SK-N-SH treated with all-trans-retinoic acid at 6 μM for 48 hours (cell line): Measurements from ENCODE around the gene CTDSP2.

Experiments
- ARNTL ChIP-seq: fragments of 450-650 bp; formaldehyde crosslinking; IDR thresholded peaks from 2 replicates; pipeline ENCODE4 v1.5.0; 2020; ENCODE audit warnings: low read depth, mild to moderate bottlenecking, moderate library complexity, borderline replicate concordance
- CSDC2 ChIP-seq: fragments of 250-450 bp; sonication (Bioruptor Pico); IDR thresholded peaks from 2 replicates; pipeline ENCODE4 v1.5.0; 2020; ENCODE audit warnings: mild to moderate bottlenecking, moderate library complexity
- CSRNP3 ChIP-seq: fragments of 250-450 bp; sonication (Bioruptor Pico); IDR thresholded peaks from 2 replicates; pipeline ENCODE4 v1.5.1; 2021; ENCODE audit warnings: mild to moderate bottlenecking, moderate library complexity
- GLIS3 ChIP-seq: fragments of 250-450 bp; sonication (Bioruptor Pico); IDR thresholded peaks from 2 replicates; pipeline ENCODE4 v1.5.0; 2020; ENCODE audit warnings: mild to moderate bottlenecking, moderate library complexity
- ISL1 ChIP-seq: fragments of 250-450 bp; sonication (Bioruptor Pico); IDR thresholded peaks from 2 replicates; pipeline ENCODE4 v2.1.2; 2022; ENCODE audit warnings: mild to moderate bottlenecking, moderate library complexity
- OSR1 ChIP-seq: fragments of 250-450 bp; sonication (Bioruptor Pico); IDR thresholded peaks from 2 replicates; pipeline ENCODE4 v1.8.0; 2022; ENCODE audit warnings: moderate library complexity, mild to moderate bottlenecking, inconsistent platforms
- PATZ1 ChIP-seq: fragments of 250-450 bp; sonication (Bioruptor Pico); IDR thresholded peaks from 2 replicates; pipeline ENCODE4 v1.8.0; 2020; ENCODE audit warnings: mild to moderate bottlenecking, moderate library complexity, borderline replicate concordance
- PPARA ChIP-seq: fragments of 250-450 bp; sonication (Bioruptor Pico); IDR thresholded peaks from 2 replicates; pipeline ENCODE4 v1.5.0; 2020; ENCODE audit warnings: mild to moderate bottlenecking, borderline replicate concordance
- RARB ChIP-seq: fragments of 250-450 bp; sonication (Bioruptor Pico); IDR thresholded peaks from 2 replicates; pipeline ENCODE4 v1.8.0; 2021; ENCODE audit warnings: mild to moderate bottlenecking, moderate library complexity
- SNAI2 ChIP-seq: fragments of 250-450 bp; sonication (Bioruptor Pico); IDR thresholded peaks from 2 replicates; pipeline ENCODE4 v1.5.0; 2020; ENCODE audit warnings: mild to moderate bottlenecking, moderate library complexity
- ZC3H10 ChIP-seq: fragments of 250-450 bp; sonication (Bioruptor Pico); IDR thresholded peaks from 2 replicates; pipeline ENCODE4 v1.5.1; 2021; ENCODE audit warnings: mild to moderate bottlenecking, moderate library complexity
- ZNF70 ChIP-seq: fragments of 450-650 bp; formaldehyde crosslinking; IDR thresholded peaks from 2 replicates; pipeline ENCODE4 v1.5.0; 2020; ENCODE audit warnings: mild to moderate bottlenecking, moderate library complexity
- ZNF8 ChIP-seq: fragments of 450-650 bp; formaldehyde crosslinking; IDR thresholded peaks from 2 replicates; pipeline ENCODE4 v1.5.0; 2020; ENCODE audit warnings: mild to moderate bottlenecking, moderate library complexity
- TF ChIP-seq, protein P1 (sequence below): fragments of 250-450 bp; sonication (Bioruptor Pico); IDR thresholded peaks from 2 replicates; pipeline ENCODE4 v1.8.0; 2021; ENCODE audit warnings: low read depth, mild to moderate bottlenecking, moderate library complexity, borderline replicate concordance

DNA sequence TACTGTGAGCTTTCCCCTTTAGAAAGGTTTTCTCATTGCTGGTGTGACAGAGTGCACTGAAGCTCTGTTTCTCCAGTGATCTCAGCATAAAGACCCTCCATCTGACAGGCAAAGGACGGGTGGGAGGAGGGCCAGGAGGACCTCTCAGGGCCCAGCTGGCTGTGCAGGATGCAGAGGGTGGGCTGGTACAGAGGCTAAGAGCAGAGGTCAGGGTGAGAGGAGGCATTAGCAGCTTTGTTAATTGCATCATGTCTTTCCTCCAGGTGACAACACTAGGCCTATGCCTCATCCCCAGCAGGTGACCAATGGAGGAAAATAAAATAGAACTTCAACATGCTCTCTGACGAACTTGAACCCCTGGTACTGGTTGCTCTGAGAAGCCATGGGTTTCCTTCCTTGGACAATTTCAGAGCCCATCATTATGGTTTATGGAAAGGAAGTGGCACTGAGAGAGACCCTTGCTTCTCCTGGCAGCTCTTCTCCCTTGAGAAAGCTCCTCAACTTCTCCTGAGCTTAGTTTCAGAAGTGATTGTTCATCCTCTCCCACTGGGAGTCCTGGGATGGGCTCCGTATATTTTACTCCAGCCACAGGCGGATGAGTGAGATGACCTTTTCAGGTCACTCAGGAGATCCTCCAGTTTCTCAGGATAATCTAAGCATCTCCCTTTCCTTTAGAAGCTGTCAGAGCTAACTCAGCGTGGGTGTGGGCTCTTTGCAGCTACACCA lies 49.0 kb upstream of the CTDSP2 start:
- TF ChIP-seq ISL1 (CRISPR knock-in tag), result no peak
- TF ChIP-seq RARB, result no peak
- TF ChIP-seq PPARA (CRISPR knock-in tag), result no peak
- TF ChIP-seq PATZ1 (CRISPR knock-in tag), result no peak
- no peak for TF ChIP-seq ZNF8 (CRISPR knock-in tag)
- TF ChIP-seq GLIS3 (CRISPR knock-in tag), result no peak
- TF ChIP-seq CSDC2, result no peak
- no peak for TF ChIP-seq OSR1 (CRISPR knock-in tag)
- TF ChIP-seq ZNF70 (CRISPR knock-in tag), result no peak
- no peak for TF ChIP-seq SNAI2
- TF ChIP-seq, protein P1, sequence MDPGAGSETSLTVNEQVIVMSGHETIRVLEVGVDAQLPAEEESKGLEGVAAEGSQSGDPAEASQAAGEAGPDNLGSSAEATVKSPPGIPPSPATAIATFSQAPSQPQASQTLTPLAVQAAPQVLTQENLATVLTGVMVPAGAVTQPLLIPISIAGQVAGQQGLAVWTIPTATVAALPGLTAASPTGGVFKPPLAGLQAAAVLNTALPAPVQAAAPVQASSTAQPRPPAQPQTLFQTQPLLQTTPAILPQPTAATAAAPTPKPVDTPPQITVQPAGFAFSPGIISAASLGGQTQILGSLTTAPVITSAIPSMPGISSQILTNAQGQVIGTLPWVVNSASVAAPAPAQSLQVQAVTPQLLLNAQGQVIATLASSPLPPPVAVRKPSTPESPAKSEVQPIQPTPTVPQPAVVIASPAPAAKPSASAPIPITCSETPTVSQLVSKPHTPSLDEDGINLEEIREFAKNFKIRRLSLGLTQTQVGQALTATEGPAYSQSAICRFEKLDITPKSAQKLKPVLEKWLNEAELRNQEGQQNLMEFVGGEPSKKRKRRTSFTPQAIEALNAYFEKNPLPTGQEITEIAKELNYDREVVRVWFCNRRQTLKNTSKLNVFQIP (CRISPR knock-in tag), result no peak
- no peak for TF ChIP-seq CSRNP3 (CRISPR knock-in tag)
- TF ChIP-seq ZC3H10 (CRISPR knock-in tag), result no peak
- no peak for TF ChIP-seq ARNTL (CRISPR knock-in tag)
